NCI-H2227 treated with DMSO at 0.1 percent for 48 hours (cell line): Measurements from ENCODE around the gene GSTM3.

Experiments
- DNase-seq: peaks from one replicate; lab custom pipeline; 2025; lab: John Stamatoyannopoulos, UW

GSTM3 gene

GRCh38 chr1:109740615-109741373, at the start of gene GSTM3:
Gene GSTM3 (minus strand): TSS chr1:109741038. CDS start chr1:109740287, 751 bp downstream.
- no peak for DNase-seq

- DNase-seq: no peak
These were observed 49.5 kb upstream of the GSTM3 start for GRCh38 chr1:109790329-109790728.

- no peak for DNase-seq
These were observed 48.8 kb upstream of the GSTM3 start for GRCh38 chr1:109789551-109790180.

- DNase-seq: no peak
These were observed 48.1 kb upstream of the GSTM3 start for GRCh38 chr1:109788695-109789521.

- no peak for DNase-seq
These were observed 47.2 kb upstream of the GSTM3 start for GRCh38 chr1:109787845-109788601.

GRCh38 chr1:109787211-109787844, 46.5 kb upstream of the GSTM3 start:
- no peak for DNase-seq

- no peak for DNase-seq
These were observed 45.7 kb upstream of the GSTM3 start for GRCh38 chr1:109786531-109787021.

GRCh38 chr1:109786112-109786480, 45.3 kb upstream of the GSTM3 start:
- DNase-seq: no peak

- no peak for DNase-seq
These were observed 44.7 kb upstream of the GSTM3 start for GRCh38 chr1:109785446-109786111.

GRCh38 chr1:109784551-109785252, 43.9 kb upstream of the GSTM3 start:
- no peak for DNase-seq

GRCh38 chr1:109783436-109783835, 42.6 kb upstream of the GSTM3 start:
- no peak for DNase-seq

- DNase-seq: no peak
These were observed 42.1 kb upstream of the GSTM3 start for GRCh38 chr1:109782927-109783326.

- DNase-seq: no peak
These were observed 41.7 kb upstream of the GSTM3 start for GRCh38 chr1:109782514-109782913.

GRCh38 chr1:109781806-109782205, 41.0 kb upstream of the GSTM3 start:
- DNase-seq: no peak

GRCh38 chr1:109780982-109781381, 40.1 kb upstream of the GSTM3 start:
- no peak for DNase-seq

- DNase-seq: no peak
These were observed 37.3 kb upstream of the GSTM3 start for GRCh38 chr1:109777980-109778625.

- no peak for DNase-seq
These were observed 36.6 kb upstream of the GSTM3 start for GRCh38 chr1:109777436-109777835.

- DNase-seq: peak; percentile 82
These were observed 36.1 kb upstream of the GSTM3 start for GRCh38 chr1:109776911-109777310.

GRCh38 chr1:109776206-109776835, 35.5 kb upstream of the GSTM3 start:
- no peak for DNase-seq
